Skeletal muscle tissue (tissue), 4 donors: ENCODE data around the gene ASPSCR1. TPM values are rescaled to one million over a fixed set of nuclear protein-coding genes. Genes with fewer than 3 reads are reported as not detected.

Experiments
- H3K27ac ChIP-seq: one replicate; pipeline ENCODE4 v1.7.0; 2013; ENCODE audit warnings: mild to moderate bottlenecking, low read depth, low read length, inconsistent platforms
- H3K27me3 ChIP-seq, 3 donors: one replicate each; pipeline ENCODE4 v1.7.0; 2013; ENCODE audit warnings: low read length in 3 of 3; ENCODE audit not compliant: control insufficient read depth in 3 of 3, insufficient read depth in 3 of 3
- H3K36me3 ChIP-seq, 3 donors: one replicate each; pipeline ENCODE4 v1.7.0; 2013; ENCODE audit warnings: low read length in 3 of 3; ENCODE audit not compliant: control insufficient read depth in 3 of 3, insufficient read depth in 3 of 3
- H3K4me1 ChIP-seq, 3 donors: one replicate each; pipeline ENCODE4 v1.7.0; 2013; ENCODE audit warnings: low read length in 3 of 3, mild to moderate bottlenecking in 3 of 3; ENCODE audit not compliant: control insufficient read depth in 3 of 3, insufficient read depth in 3 of 3
- H3K4me3 ChIP-seq, 3 donors: one replicate each; pipeline ENCODE4 v1.7.0; 2013; ENCODE audit warnings: low read length in 3 of 3
- H3K9ac ChIP-seq, 3 donors: one replicate each; pipeline ENCODE4 v1.7.0; 2013; ENCODE audit warnings: low read length in 3 of 3, mild to moderate bottlenecking in 3 of 3, moderate library complexity in 2 of 3, low read depth in 1 of 3
- H3K9me3 ChIP-seq, 3 donors: one replicate each; pipeline ENCODE4 v1.7.0; 2013; ENCODE audit warnings: low read length in 3 of 3; ENCODE audit not compliant: control insufficient read depth in 3 of 3
- total RNA-seq: library from RNA; depleted of rRNA; stranded (reverse); fragments of >200 nt; gene quantifications from one replicate; pipeline ENCODE4 v1.2.3, GENCODE V29; 2014
- donor health status: Osteomylitis.

ASPSCR1 gene
- total RNA-seq, 1 donor from 2014 or later: 18.8 TPM

- H3K9ac ChIP-seq: no peak overlapping the region
- peaks cover 60 to 70% (median 63%) of the 10 kb centered on the region in 3 donors for H3K36me3 ChIP-seq
- no peaks in the 10 kb centered on the region for H3K27me3 ChIP-seq
- no peaks in the 10 kb centered on the region for H3K9me3 ChIP-seq
- no peak overlapping the region for H3K4me3 ChIP-seq
- H3K27ac ChIP-seq: no peak overlapping the region
- H3K4me1 ChIP-seq: peaks cover 15 to 22% (median 22%) of the 10 kb centered on the region in 3 donors
These were observed 83.2 kb downstream of the ASPSCR1 start for GRCh38 chr17:82060614-82061013.

GRCh38 chr17:82061047-82061925, 83.9 kb downstream of the ASPSCR1 start:
- no peaks in the 10 kb centered on the region for H3K27me3 ChIP-seq

GRCh38 chr17:82062076-82062983, 84.9 kb downstream of the ASPSCR1 start:
- H3K27ac ChIP-seq: no peak overlapping the region
- no peak overlapping the region for H3K9ac ChIP-seq
- no peaks in the 10 kb centered on the region for H3K27me3 ChIP-seq
- H3K36me3 ChIP-seq: peaks cover 46 to 53% (median 47%) of the 10 kb centered on the region in 3 donors
- H3K4me3 ChIP-seq: no peak overlapping the region
- H3K9me3 ChIP-seq: no peaks in the 10 kb centered on the region
- H3K4me1 ChIP-seq: peaks cover 21 to 30% (median 25%) of the 10 kb centered on the region in 3 donors

More at GRCh38 chr17:82061047-82061925, 83.9 kb downstream of the ASPSCR1 start:
- Histone ChIP-seq H3K4me3 (no peak overlapping the region), H3K36me3 (peaks cover 54 to 64% (median 56%) of the 10 kb centered on the region in 3 donors), H3K27ac (no peak overlapping the region), H3K9ac (no peak overlapping the region), H3K9me3 (no peaks in the 10 kb centered on the region), H3K4me1 (peaks cover 19 to 28% (median 25%) of the 10 kb centered on the region in 3 donors)

- no peak overlapping the region for H3K9ac ChIP-seq
- H3K9me3 ChIP-seq: no peaks in the 10 kb centered on the region
- peaks cover 40 to 48% (median 44%) of the 10 kb centered on the region in 3 donors for H3K36me3 ChIP-seq
- H3K4me1 ChIP-seq: peaks cover 21 to 30% (median 25%) of the 10 kb centered on the region in 3 donors
- no peak overlapping the region for H3K4me3 ChIP-seq
- H3K27me3 ChIP-seq: no peaks in the 10 kb centered on the region
- H3K27ac ChIP-seq: no peak overlapping the region
These were observed 85.5 kb downstream of the ASPSCR1 start for GRCh38 chr17:82062984-82063368.

- H3K27me3 ChIP-seq: no peaks in the 10 kb centered on the region
- H3K4me1 ChIP-seq: peaks cover 21 to 30% (median 25%) of the 10 kb centered on the region in 3 donors
- H3K9ac ChIP-seq: peak overlapping the region in 1 of 3 donors; percentile 96
- H3K4me3 ChIP-seq: peak overlapping the region in 1 of 3 donors; percentile 91
- H3K9me3 ChIP-seq: no peaks in the 10 kb centered on the region
- H3K36me3 ChIP-seq: peaks cover 40 to 46% (median 42%) of the 10 kb centered on the region in 3 donors
- H3K27ac ChIP-seq: no peak overlapping the region
These were observed 86.3 kb downstream of the ASPSCR1 start for GRCh38 chr17:82063424-82064415.

- Histone ChIP-seq H3K9me3 (no peaks in the 10 kb centered on the region), H3K4me1 (peaks cover 21 to 30% (median 25%) of the 10 kb centered on the region in 3 donors), H3K9ac (peak overlapping the region; percentile 83 to 96 (median 93)), H3K4me3 (peak overlapping the region; percentile 66 to 91 (median 80)), H3K27me3 (no peaks in the 10 kb centered on the region), H3K27ac (no peak overlapping the region), H3K36me3 (peaks cover 38 to 41% (median 40%) of the 10 kb centered on the region in 3 donors)
These were observed 87.2 kb downstream of the ASPSCR1 start for GRCh38 chr17:82064433-82065192.

- peak overlapping the region; percentile 66 to 91 (median 80) for H3K4me3 ChIP-seq
- peak overlapping the region; percentile 83 to 96 (median 93) for H3K9ac ChIP-seq
- peak overlapping the region; percentile 47 for H3K27ac ChIP-seq
- H3K9me3 ChIP-seq: no peaks in the 10 kb centered on the region
- H3K27me3 ChIP-seq: no peaks in the 10 kb centered on the region
- H3K4me1 ChIP-seq: peaks cover 21 to 30% (median 25%) of the 10 kb centered on the region in 3 donors
- H3K36me3 ChIP-seq: peaks cover 33 to 35% (median 34%) of the 10 kb centered on the region in 3 donors
These were observed 87.8 kb downstream of the ASPSCR1 start for GRCh38 chr17:82065193-82065637.

- Histone ChIP-seq H3K27ac (peak within 1 kb of the TSS; percentile 91), H3K36me3 (peaks cover 28 to 30% (median 29%) of the 10 kb centered on the region in 3 donors), H3K27me3 (no peaks in the 10 kb centered on the region), H3K4me1 (peaks cover 21 to 30% (median 25%) of the 10 kb centered on the region in 3 donors), H3K4me3 (peak within 1 kb of the TSS; percentile 66 to 91 (median 89)), H3K9me3 (no peaks in the 10 kb centered on the region), H3K9ac (peak within 1 kb of the TSS; percentile 91 to 96 (median 96))
These were observed 88.3 kb downstream of the ASPSCR1 start, which contains the start of gene DUS1L for GRCh38 chr17:82065638-82066303. TSS of gene DUS1L (minus strand) at chr17:82065804. CDS start at chr17:82065059, 745 bp downstream.
